Right kidney (tissue), 9 donors: Measurements from ENCODE around the gene KCNG2.
"Not testable (repeated sequence)": the region's sequence is repeated elsewhere in the genome, so short reads cannot be mapped to it uniquely, and the experiment has no call there.

Source experiments
- DNase-seq: peaks from one replicate; pipeline ENCODE4 v3.0.0-alpha.2; 2016
- long read RNA-seq, 8 donors: transcript quantifications; one replicate each; lab custom pipeline, GENCODE V29; 2026

KCNG2 gene
- long read RNA-seq, donor 1 = 0 reads
- long read RNA-seq, donor 2 = 0 reads
- long read RNA-seq, donor 3 = 0 reads
- long read RNA-seq, donor 4 = 0 reads
- long read RNA-seq, donor 5 = 0 reads
- long read RNA-seq, donor 6 = 0 reads
- long read RNA-seq, donor 7 = 0 reads
- long read RNA-seq, donor 8 = 0 reads

- DNase-seq = peak; percentile 54
Measured at GRCh38 chr18:79797518-79798345, at the start of gene KCNG2. Gene KCNG2 (plus strand): TSS chr18:79797938. CDS start chr18:79863668, 65,730 bp downstream.

- no peak for DNase-seq
Measured at GRCh38 chr18:79748321-79749180, 49.2 kb upstream of the KCNG2 start.

GRCh38 chr18:79749251-79750191, 48.2 kb upstream of the KCNG2 start:
- DNase-seq = peak; percentile 36

- no peak for DNase-seq
Measured at GRCh38 chr18:79750980-79751571, 46.7 kb upstream of the KCNG2 start.

- not testable (repeated sequence) for DNase-seq
Measured at GRCh38 chr18:79751918-79752578, 45.7 kb upstream of the KCNG2 start.

GRCh38 chr18:79752946-79753345, 44.8 kb upstream of the KCNG2 start:
- DNase-seq = not testable (repeated sequence)

- DNase-seq = no peak
Measured at GRCh38 chr18:79753391-79753851, 44.3 kb upstream of the KCNG2 start.

GRCh38 chr18:79754022-79754761, 43.5 kb upstream of the KCNG2 start:
- no peak for DNase-seq

- DNase-seq = no peak
Measured at GRCh38 chr18:79754831-79755351, 42.8 kb upstream of the KCNG2 start.

- DNase-seq = no peak
Measured at GRCh38 chr18:79755496-79756142, 42.1 kb upstream of the KCNG2 start.

- no peak for DNase-seq
Measured at GRCh38 chr18:79756143-79756500, 41.6 kb upstream of the KCNG2 start.

- no peak for DNase-seq
Measured at GRCh38 chr18:79756826-79757225, 40.9 kb upstream of the KCNG2 start.

GRCh38 chr18:79760348-79760747, 37.4 kb upstream of the KCNG2 start:
- DNase-seq = no peak

GRCh38 chr18:79760881-79761280, 36.9 kb upstream of the KCNG2 start:
- DNase-seq = no peak

- DNase-seq = no peak
Measured at GRCh38 chr18:79763407-79763806, 34.3 kb upstream of the KCNG2 start.

GRCh38 chr18:79764131-79764530, 33.6 kb upstream of the KCNG2 start:
- no peak for DNase-seq

GRCh38 chr18:79765491-79766245, 32.1 kb upstream of the KCNG2 start:
- no peak for DNase-seq

- DNase-seq = no peak
Measured at GRCh38 chr18:79766308-79766707, 31.4 kb upstream of the KCNG2 start.
